Measurements from ENCODE around the gene OR5AC2. TPM values are rescaled to one million over a fixed set of nuclear protein-coding genes. Genes with fewer than 3 reads are reported as not detected.

OR5AC2 gene
- total RNA-seq, 4 donors from 2014 or later: not detected

GRCh38 chr3:98048586-98048985 lies 38.4 kb upstream of the OR5AC2 start:
- Histone ChIP-seq H3K4me3 (no peak overlapping the region), H3K27ac (no peak overlapping the region), H3K4me1 (no peaks in the 10 kb centered on the region), H3K9me3 (no peaks in the 10 kb centered on the region), H3K27me3 (no peaks in the 10 kb centered on the region), H3K36me3 (no peaks in the 10 kb centered on the region)
- DNase-seq (ENCODE audit: low spot score in 2 of 2): no peak
- no peak for TF ChIP-seq CTCF (IDR thresholded peaks at IDR 0.05)
- TF ChIP-seq POLR2A (IDR thresholded peaks at IDR 0.05): no peak
- no peak for TF ChIP-seq POLR2AphosphoS5 (IDR thresholded peaks at IDR 0.05)
- 32% methylated on average over 1 of the region's 1 CpG for WGBS

DNA sequence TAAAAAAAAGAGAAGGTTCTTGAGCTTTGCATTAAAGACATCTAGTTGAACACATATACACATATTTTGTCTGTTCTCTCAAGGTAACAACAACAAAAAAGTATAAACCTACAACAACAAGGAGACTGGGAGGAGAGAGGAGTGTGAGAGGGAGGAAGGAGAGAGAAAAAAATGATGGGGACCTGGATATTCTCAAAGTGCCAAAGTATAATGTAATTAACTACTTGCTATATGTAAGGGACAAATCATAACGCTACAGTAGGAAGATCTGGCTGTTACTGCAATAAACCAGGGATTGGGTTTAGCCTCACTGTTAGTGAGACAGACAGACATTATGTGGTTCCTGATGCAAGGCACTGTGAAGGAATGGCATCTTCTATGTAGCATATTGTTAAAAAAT lies 37.7 kb upstream of the OR5AC2 start:
- no peaks in the 10 kb centered on the region for H3K27me3 ChIP-seq
- no peaks in the 10 kb centered on the region for H3K9me3 ChIP-seq
- H3K4me3 ChIP-seq: no peak overlapping the region
- no peaks in the 10 kb centered on the region for H3K36me3 ChIP-seq
- H3K4me1 ChIP-seq: no peaks in the 10 kb centered on the region
- TF ChIP-seq CTCF (IDR thresholded peaks at IDR 0.05) (no peak), POLR2AphosphoS5 (IDR thresholded peaks at IDR 0.05) (no peak), POLR2A (IDR thresholded peaks at IDR 0.05) (no peak), EP300 (IDR thresholded peaks at IDR 0.05) (no peak)
- no peak for DNase-seq (ENCODE audit: low spot score in 2 of 2)
- no peak overlapping the region for H3K27ac ChIP-seq
- WGBS: 73% methylated on average over 1 of the region's 1 CpG

DNA sequence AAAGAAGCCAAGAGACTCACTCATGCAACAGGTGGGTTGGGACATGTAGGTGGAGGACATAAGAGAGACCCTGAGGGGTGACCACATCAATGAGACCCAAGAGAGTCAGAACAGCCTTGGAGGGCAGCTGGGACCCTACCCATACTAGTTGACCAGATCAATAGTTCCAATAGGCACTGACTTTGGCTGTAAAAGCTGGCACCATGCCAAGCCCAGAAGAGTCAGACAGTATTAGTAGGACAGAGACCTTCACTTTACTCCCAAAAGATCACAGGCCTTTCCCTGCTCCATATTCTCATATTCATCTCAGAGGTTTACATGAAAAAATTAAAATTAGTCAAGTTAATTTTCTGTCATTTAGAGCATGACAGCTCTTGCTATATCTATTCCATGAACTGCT lies 30.9 kb upstream of the OR5AC2 start:
- TF ChIP-seq POLR2A (IDR thresholded peaks at IDR 0.05): no peak
- no peak for TF ChIP-seq EP300 (IDR thresholded peaks at IDR 0.05)
- TF ChIP-seq CTCF (IDR thresholded peaks at IDR 0.05): no peak
- TF ChIP-seq POLR2AphosphoS5 (IDR thresholded peaks at IDR 0.05): no peak
- no peaks in the 10 kb centered on the region for H3K27me3 ChIP-seq
- no peaks in the 10 kb centered on the region for H3K36me3 ChIP-seq
- H3K27ac ChIP-seq: no peak overlapping the region
- no peaks in the 10 kb centered on the region for H3K4me1 ChIP-seq
- no peak for DNase-seq (ENCODE audit: low spot score in 2 of 2)
- H3K4me3 ChIP-seq: no peak overlapping the region
- no peaks in the 10 kb centered on the region for H3K9me3 ChIP-seq

- Histone ChIP-seq H3K4me3 (no peak overlapping the region), H3K36me3 (no peaks in the 10 kb centered on the region), H3K27me3 (no peaks in the 10 kb centered on the region), H3K9me3 (no peaks in the 10 kb centered on the region), H3K27ac (no peak overlapping the region), H3K4me1 (no peaks in the 10 kb centered on the region)
- DNase-seq (ENCODE audit: low spot score in 2 of 2): no peak
- 70% methylated on average over 1 of the region's 1 CpG for WGBS
- no peak for TF ChIP-seq CTCF (IDR thresholded peaks at IDR 0.05)
- no peak for TF ChIP-seq EP300 (IDR thresholded peaks at IDR 0.05)
- no peak for TF ChIP-seq POLR2A (IDR thresholded peaks at IDR 0.05)
- no peak for TF ChIP-seq POLR2AphosphoS5 (IDR thresholded peaks at IDR 0.05)
Measured at GRCh38 chr3:98057631-98058030, 29.3 kb upstream of the OR5AC2 start.

DNA sequence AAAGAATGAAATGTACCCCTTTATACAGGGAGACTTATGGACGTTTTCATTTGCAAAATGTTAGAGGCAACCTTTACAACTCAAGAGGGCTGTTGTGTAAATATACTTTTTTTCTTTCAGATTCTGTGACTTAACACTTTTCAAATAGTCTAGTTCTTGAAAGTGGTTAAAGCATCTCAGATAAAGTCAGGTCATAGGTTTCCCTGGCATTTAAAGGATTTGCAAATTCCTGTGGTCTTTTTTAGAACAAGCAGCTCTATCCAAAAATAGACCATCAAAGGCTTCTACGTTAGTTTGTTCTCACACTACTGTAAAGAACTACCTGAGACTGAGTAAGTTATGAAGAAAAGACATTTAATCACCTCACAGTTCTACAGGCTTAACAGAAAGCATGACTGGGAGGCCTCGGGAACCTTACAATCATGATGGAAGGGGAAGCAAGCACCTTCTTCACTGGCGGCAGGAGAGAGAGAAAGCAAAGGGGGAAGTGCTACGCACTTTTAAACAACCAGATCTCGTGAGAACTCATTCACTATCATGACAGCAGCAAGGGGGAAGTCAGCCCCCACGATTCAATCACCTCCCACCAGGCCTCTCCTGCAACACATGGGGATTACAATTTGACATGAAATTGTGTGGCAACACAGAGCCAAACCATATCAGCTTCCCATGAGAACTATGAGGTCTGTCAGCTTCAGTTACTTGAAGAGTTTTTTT lies 28.6 kb upstream of the OR5AC2 start:
- TF ChIP-seq EP300 (IDR thresholded peaks at IDR 0.05) (no peak), CTCF (IDR thresholded peaks at IDR 0.05) (no peak), POLR2A (IDR thresholded peaks at IDR 0.05) (no peak), POLR2AphosphoS5 (IDR thresholded peaks at IDR 0.05) (no peak)
- WGBS: 29% methylated on average over 7 of the region's 7 CpGs
- no peak for DNase-seq (ENCODE audit: low spot score in 2 of 2)
- Histone ChIP-seq H3K27ac (no peak overlapping the region), H3K27me3 (no peaks in the 10 kb centered on the region), H3K4me1 (no peaks in the 10 kb centered on the region), H3K36me3 (no peaks in the 10 kb centered on the region), H3K4me3 (no peak overlapping the region), H3K9me3 (no peaks in the 10 kb centered on the region)

Data from suprapubic skin (tissue), 4 donors.